Measurements from ENCODE around the gene NFXL1. TPM values are rescaled to one million over a fixed set of nuclear protein-coding genes. Genes with fewer than 3 reads are reported as not detected.

The NFXL1 gene
- total RNA-seq, 2 donors from 2014 or later: 17.5 to 19.1 TPM

DNA sequence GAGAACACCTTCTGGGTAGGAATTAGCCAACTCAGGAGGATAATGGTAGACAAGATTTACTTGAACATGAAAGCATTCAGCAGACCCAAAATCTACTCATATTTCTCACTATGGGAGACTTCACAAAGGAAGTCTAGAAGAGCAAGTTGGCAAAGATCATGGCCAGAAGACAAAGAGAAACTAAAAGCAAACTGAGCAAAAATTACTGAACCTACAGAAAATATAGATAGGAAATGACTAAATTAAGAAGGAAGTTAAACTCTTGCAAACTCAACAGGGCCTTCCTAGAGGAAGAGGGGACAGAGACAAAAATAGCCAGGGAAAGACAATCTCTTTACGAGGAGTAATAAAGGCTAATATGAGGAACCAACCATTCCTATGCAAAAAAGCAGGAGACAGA is 95.2 kb downstream of the NFXL1 start:
- intact Hi-C loops (cut with DNase I): no loop called here
- DNase-seq (ENCODE audit: low spot score): no peak
- H3K4me1 ChIP-seq (replicated peaks): no peaks in the 10 kb centered on the region
- no peaks in the 10 kb centered on the region for H3K27me3 ChIP-seq (replicated peaks; ENCODE audit: insufficient read depth)
- H3K4me3 ChIP-seq: no peak overlapping the region
- no peak overlapping the region for H3K27ac ChIP-seq
- H3K9me3 ChIP-seq: no peaks in the 10 kb centered on the region
- WGBS: 65% methylated on average over 1 of the region's 1 CpG
- TF ChIP-seq, protein P1, sequence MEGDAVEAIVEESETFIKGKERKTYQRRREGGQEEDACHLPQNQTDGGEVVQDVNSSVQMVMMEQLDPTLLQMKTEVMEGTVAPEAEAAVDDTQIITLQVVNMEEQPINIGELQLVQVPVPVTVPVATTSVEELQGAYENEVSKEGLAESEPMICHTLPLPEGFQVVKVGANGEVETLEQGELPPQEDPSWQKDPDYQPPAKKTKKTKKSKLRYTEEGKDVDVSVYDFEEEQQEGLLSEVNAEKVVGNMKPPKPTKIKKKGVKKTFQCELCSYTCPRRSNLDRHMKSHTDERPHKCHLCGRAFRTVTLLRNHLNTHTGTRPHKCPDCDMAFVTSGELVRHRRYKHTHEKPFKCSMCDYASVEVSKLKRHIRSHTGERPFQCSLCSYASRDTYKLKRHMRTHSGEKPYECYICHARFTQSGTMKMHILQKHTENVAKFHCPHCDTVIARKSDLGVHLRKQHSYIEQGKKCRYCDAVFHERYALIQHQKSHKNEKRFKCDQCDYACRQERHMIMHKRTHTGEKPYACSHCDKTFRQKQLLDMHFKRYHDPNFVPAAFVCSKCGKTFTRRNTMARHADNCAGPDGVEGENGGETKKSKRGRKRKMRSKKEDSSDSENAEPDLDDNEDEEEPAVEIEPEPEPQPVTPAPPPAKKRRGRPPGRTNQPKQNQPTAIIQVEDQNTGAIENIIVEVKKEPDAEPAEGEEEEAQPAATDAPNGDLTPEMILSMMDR (IDR thresholded peaks at IDR 0.05): no peak
- TF ChIP-seq POLR2AphosphoS5 (IDR thresholded peaks at IDR 0.05) (no peak), POLR2A (IDR thresholded peaks at IDR 0.05) (no peak)
- no peaks in the 10 kb centered on the region for H3K36me3 ChIP-seq

DNA sequence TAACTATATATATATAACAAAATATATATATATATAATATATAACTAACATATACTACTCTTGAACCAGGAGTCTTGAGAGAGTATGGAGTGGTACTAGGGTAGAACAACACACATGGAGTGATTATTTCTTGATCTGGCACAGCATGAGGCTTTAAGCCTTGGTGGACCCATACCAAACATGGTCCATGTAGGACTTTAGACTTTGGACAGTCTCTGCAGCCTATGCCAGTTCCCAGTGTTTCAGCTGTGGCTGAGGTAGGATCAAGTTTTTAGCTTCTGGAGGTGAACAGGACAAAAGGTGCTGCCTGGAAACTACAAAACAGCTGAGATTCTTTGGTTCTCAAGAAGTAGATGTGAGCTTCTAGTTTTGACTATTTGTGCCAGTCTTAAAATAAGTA is 97.1 kb downstream of the NFXL1 start:
- H3K27ac ChIP-seq: no peak overlapping the region
- H3K9me3 ChIP-seq: no peaks in the 10 kb centered on the region
- no peaks in the 10 kb centered on the region for H3K36me3 ChIP-seq
- DNase-seq (ENCODE audit: low spot score): no peak
- no peak for TF ChIP-seq POLR2AphosphoS5 (IDR thresholded peaks at IDR 0.05)
- TF ChIP-seq POLR2A (IDR thresholded peaks at IDR 0.05): no peak
- TF ChIP-seq, protein P1 (IDR thresholded peaks at IDR 0.05): no peak
- intact Hi-C loops (cut with DNase I): no loop called here
- H3K4me1 ChIP-seq (replicated peaks): no peaks in the 10 kb centered on the region
- H3K27me3 ChIP-seq (replicated peaks; ENCODE audit: insufficient read depth): no peaks in the 10 kb centered on the region
- H3K4me3 ChIP-seq: no peak overlapping the region

DNA sequence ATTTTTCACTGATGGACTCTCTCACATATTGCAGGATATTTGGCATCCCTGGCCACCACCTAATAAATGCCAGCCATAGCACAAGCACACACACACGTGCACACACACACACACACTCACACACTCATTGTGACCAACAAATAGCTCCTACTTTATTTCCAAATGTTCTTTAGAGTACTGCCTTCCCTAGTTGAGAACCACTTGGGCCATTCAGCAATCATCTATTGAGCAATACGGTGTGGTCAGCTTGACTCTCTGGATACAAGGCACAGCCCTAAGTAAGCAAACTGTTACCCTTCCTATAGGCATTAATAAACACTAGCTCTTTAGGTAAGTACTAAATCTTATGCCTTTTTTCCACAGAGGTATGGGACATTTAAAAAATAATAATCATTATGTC is 97.6 kb downstream of the NFXL1 start:
- H3K9me3 ChIP-seq: no peaks in the 10 kb centered on the region
- H3K27ac ChIP-seq: no peak overlapping the region
- no peak for DNase-seq (ENCODE audit: low spot score)
- H3K36me3 ChIP-seq: no peaks in the 10 kb centered on the region
- no peak overlapping the region for H3K4me3 ChIP-seq
- H3K27me3 ChIP-seq (replicated peaks; ENCODE audit: insufficient read depth): no peaks in the 10 kb centered on the region
- no peak for TF ChIP-seq POLR2A (IDR thresholded peaks at IDR 0.05)
- no peak for TF ChIP-seq POLR2AphosphoS5 (IDR thresholded peaks at IDR 0.05)
- TF ChIP-seq, protein P1 (IDR thresholded peaks at IDR 0.05): no peak
- intact Hi-C loops (cut with DNase I): no loop called here
- 81% methylated on average over 2 of the region's 2 CpGs for WGBS
- no peaks in the 10 kb centered on the region for H3K4me1 ChIP-seq (replicated peaks)

DNA sequence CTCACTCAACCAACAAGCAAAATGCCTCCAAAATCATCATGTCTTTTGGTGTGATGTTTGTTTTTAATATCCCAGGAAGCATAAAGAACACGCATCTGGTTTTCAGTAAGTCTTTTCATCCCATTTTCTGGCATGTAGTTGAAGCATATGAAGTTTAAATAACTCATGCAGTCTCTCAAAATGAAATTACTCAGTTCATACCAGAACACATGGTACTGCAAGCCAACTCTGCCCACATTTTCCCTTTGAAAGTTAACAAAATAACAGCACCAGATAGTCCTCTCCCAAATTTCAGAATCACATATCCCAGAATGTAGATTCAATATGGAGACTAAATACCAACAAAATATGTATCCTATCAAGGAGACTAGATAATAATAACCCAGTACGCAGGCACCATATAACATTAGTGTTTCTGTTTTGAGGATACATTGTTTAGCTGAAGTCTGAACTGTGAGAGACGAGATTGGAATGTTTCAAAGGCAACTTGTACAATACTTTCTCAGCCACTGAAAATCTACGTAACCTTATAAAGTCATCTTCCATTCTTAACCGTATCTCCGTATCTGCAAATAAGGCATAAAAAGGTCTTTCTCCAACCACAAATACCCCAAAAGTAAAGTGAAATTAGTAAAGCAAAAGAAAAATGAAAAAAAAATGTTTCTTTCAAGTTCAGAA is 99.6 kb downstream of the NFXL1 start:
- H3K36me3 ChIP-seq: no peaks in the 10 kb centered on the region
- no peaks in the 10 kb centered on the region for H3K9me3 ChIP-seq
- H3K27me3 ChIP-seq (replicated peaks; ENCODE audit: insufficient read depth): no peaks in the 10 kb centered on the region
- 79% methylated on average over 6 of the region's 6 CpGs for WGBS
- no peak overlapping the region for H3K27ac ChIP-seq
- no peak for DNase-seq (ENCODE audit: low spot score)
- TF ChIP-seq, protein P1 (IDR thresholded peaks at IDR 0.05): no peak
- TF ChIP-seq POLR2AphosphoS5 (IDR thresholded peaks at IDR 0.05) (no peak), POLR2A (IDR thresholded peaks at IDR 0.05) (no peak)
- intact Hi-C loops (cut with DNase I): no loop called here
- H3K4me1 ChIP-seq (replicated peaks): no peaks in the 10 kb centered on the region
- no peak overlapping the region for H3K4me3 ChIP-seq

DNA sequence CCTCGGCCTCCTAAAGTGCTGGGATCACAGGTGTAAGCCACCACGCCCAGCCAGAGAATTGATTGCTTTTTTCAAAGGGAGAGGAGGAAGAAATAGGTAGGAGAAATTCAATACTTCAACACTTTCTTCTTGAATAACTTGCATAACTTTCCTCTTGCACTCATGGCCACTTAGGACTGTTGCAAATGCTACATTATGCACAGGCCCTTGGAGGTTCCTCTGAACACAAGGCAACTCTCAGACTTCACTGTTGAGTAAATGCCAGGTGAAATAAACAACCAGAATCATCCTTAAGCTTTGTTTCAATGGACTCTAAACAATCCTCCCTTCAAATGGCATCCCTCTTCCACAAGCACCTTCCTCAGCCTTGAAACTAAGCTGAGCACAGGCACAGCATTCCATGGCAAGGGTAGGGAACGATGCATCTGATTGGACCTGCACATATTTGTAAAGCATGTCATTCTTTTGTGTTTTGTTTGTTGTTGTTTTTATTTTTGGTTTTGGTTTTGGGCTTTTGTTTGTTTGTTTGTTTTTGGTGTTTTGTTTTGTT is 104.7 kb downstream of the NFXL1 start:
- 86% methylated on average over 3 of the region's 3 CpGs for WGBS
- TF ChIP-seq POLR2A (IDR thresholded peaks at IDR 0.05) (no peak), POLR2AphosphoS5 (IDR thresholded peaks at IDR 0.05) (no peak)
- intact Hi-C loops (cut with DNase I): no loop called here

More for the DNA sequence above, 104.7 kb downstream of the NFXL1 start:
- Histone ChIP-seq H3K36me3 (no peaks in the 10 kb centered on the region), H3K9me3 (no peaks in the 10 kb centered on the region), H3K27ac (no peak overlapping the region), H3K4me1 (replicated peaks) (no peaks in the 10 kb centered on the region), H3K27me3 (replicated peaks; ENCODE audit: insufficient read depth) (no peaks in the 10 kb centered on the region), H3K4me3 (no peak overlapping the region)
- DNase-seq (ENCODE audit: low spot score): no peak

Data from prostate gland (tissue), 2 donors.